GM12878 (cell line): ENCODE data around the gene AMBRA1.

Experiments used
- CREB1 ChIP-seq: IDR thresholded peaks from 2 replicates; pipeline ENCODE4 v1.6.1; 2012; ENCODE audit warnings: low read depth, mild to moderate bottlenecking, inconsistent platforms
- ETV6 ChIP-seq, 2 experiments: fragments of 450-650 bp in 1 of 2; IDR thresholded peaks in 1 of 2; conservative IDR thresholded peaks in 1 of 2; 2 replicates each; pipeline ENCODE4 v1.6.1; 2014; ENCODE audit warnings: antibody characterized with exemption in 1 of 2, borderline replicate concordance in 1 of 2, low read depth in 1 of 2, mild to moderate bottlenecking in 1 of 2, moderate library complexity in 1 of 2
- GABPA ChIP-seq: IDR thresholded peaks from 2 replicates; pipeline ENCODE4 v1.6.1; 2014; ENCODE audit warnings: antibody characterized with exemption, low read depth, mild to moderate bottlenecking, inconsistent platforms
- RELA ChIP-seq: fragments of 450-650 bp; IDR thresholded peaks from 2 replicates; pipeline ENCODE4 v1.8.0; 2014; ENCODE audit warnings: borderline replicate concordance; ENCODE audit not compliant: partially characterized antibody
- SIN3A ChIP-seq: IDR thresholded peaks from 2 replicates; pipeline ENCODE4 v1.6.1; 2012; ENCODE audit warnings: low read depth, low read length, improper control_type of control experiment
- TF ChIP-seq, protein P1 (sequence below), 3 experiments: IDR thresholded peaks in 2 of 3; conservative IDR thresholded peaks in 1 of 3; 2 replicates each; pipeline ENCODE4 v1.5.1; 2011; ENCODE audit warnings: low read depth in 3 of 3, low read length in 3 of 3, mild to moderate bottlenecking in 3 of 3, control low read depth in 2 of 3, moderate library complexity in 2 of 3, inconsistent platforms in 1 of 3, mixed read lengths in 1 of 3; ENCODE audit not compliant: control insufficient read depth in 2 of 3, insufficient read depth in 1 of 3; ENCODE audit errors: extremely low read depth in 1 of 3

GRCh38 chr11:46570790-46571398, 22.9 kb downstream of the AMBRA1 start:
- TF ChIP-seq ETV6 (conservative IDR thresholded peaks at IDR 0.05 in 1 of 2, IDR thresholded peaks at IDR 0.05 in 1 of 2; ENCODE audit: borderline replicate concordance in 1 of 2, low read depth in 1 of 2) (no peak), GABPA (no peak), RELA (no peak), CREB1 (no peak), SIN3A (no peak)
- TF ChIP-seq, protein P1, sequence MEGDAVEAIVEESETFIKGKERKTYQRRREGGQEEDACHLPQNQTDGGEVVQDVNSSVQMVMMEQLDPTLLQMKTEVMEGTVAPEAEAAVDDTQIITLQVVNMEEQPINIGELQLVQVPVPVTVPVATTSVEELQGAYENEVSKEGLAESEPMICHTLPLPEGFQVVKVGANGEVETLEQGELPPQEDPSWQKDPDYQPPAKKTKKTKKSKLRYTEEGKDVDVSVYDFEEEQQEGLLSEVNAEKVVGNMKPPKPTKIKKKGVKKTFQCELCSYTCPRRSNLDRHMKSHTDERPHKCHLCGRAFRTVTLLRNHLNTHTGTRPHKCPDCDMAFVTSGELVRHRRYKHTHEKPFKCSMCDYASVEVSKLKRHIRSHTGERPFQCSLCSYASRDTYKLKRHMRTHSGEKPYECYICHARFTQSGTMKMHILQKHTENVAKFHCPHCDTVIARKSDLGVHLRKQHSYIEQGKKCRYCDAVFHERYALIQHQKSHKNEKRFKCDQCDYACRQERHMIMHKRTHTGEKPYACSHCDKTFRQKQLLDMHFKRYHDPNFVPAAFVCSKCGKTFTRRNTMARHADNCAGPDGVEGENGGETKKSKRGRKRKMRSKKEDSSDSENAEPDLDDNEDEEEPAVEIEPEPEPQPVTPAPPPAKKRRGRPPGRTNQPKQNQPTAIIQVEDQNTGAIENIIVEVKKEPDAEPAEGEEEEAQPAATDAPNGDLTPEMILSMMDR (IDR thresholded peaks at IDR 0.05 in 2 of 3, conservative IDR thresholded peaks at IDR 0.05 in 1 of 3; ENCODE audit: control insufficient read depth in 2 of 3, extremely low read depth in 1 of 3, insufficient read depth in 1 of 3, low read depth in 3 of 3, low read length in 3 of 3): no peak
